HepG2 (cell line): Measurements from ENCODE around the gene DEFB124. TPM values are rescaled to one million over a fixed set of nuclear protein-coding genes. Genes with fewer than 3 reads are reported as not detected.
"Not testable (repeated sequence)": the region's sequence is repeated elsewhere in the genome, so short reads cannot be mapped to it uniquely, and the experiment has no call there.

ENCODE experiments used
- ADNP ChIP-seq: sonication (generic); formaldehyde crosslinking; IDR thresholded peaks from 2 replicates; pipeline ENCODE4 v1.4.0; 2020; ENCODE audit warnings: missing genetic modification reagents
- CEBPG ChIP-seq: IDR thresholded peaks from 2 replicates; pipeline ENCODE4 v1.6.1; 2016
- HIC2 ChIP-seq: sonication (generic); formaldehyde crosslinking; IDR thresholded peaks from 2 replicates; pipeline ENCODE4 v1.9.0; 2022; ENCODE audit warnings: low read depth, missing genetic modification reagents
- HNF4G ChIP-seq, 2 experiments: sonication (generic) in 1 of 2; formaldehyde crosslinking in 1 of 2; IDR thresholded peaks; 2 replicates each; pipeline versions ENCODE4 v1.4.0 to v1.6.1; 2011 to 2020; ENCODE audit warnings: borderline replicate concordance in 2 of 2, low read depth in 2 of 2, mild to moderate bottlenecking in 2 of 2, low read length in 1 of 2, missing genetic modification reagents in 1 of 2, moderate library complexity in 1 of 2
- JARID2 ChIP-seq: sonication (generic); formaldehyde crosslinking; IDR thresholded peaks from 2 replicates; pipeline ENCODE4 v1.8.1; 2023; ENCODE audit warnings: missing genetic modification reagents, inconsistent platforms; ENCODE audit not compliant: insufficient replicate concordance
- KDM2A ChIP-seq: sonication (generic); formaldehyde crosslinking; IDR thresholded peaks from 2 replicates; pipeline ENCODE4 v1.4.0; 2020; ENCODE audit warnings: low read depth, missing genetic modification reagents, borderline replicate concordance
- KDM3A ChIP-seq: IDR thresholded peaks from 2 replicates; pipeline ENCODE4 v1.6.1; 2018; ENCODE audit warnings: low read depth, missing compliant biosample characterization
- KDM4B ChIP-seq: sonication (generic); formaldehyde crosslinking; IDR thresholded peaks from 2 replicates; pipeline ENCODE4 v1.4.0; 2020; ENCODE audit warnings: missing genetic modification reagents
- RAD21 ChIP-seq: fragments of 450-650 bp; formaldehyde crosslinking; IDR thresholded peaks from 2 replicates; pipeline ENCODE4 v1.5.0; 2020; ENCODE audit warnings: mild to moderate bottlenecking
- RELA ChIP-seq: sonication (generic); formaldehyde crosslinking; IDR thresholded peaks from 2 replicates; pipeline ENCODE4 v1.4.0; 2020; ENCODE audit warnings: missing genetic modification reagents
- RXRA ChIP-seq: sonication (generic); formaldehyde crosslinking; IDR thresholded peaks from 2 replicates; pipeline ENCODE4 v1.5.1; 2020; ENCODE audit warnings: missing genetic modification reagents
- TARDBP ChIP-seq: sonication (generic); formaldehyde crosslinking; IDR thresholded peaks from 2 replicates; pipeline ENCODE4 v1.8.0; 2022; ENCODE audit warnings: mild to moderate bottlenecking, missing genetic modification reagents
- ZBTB42 ChIP-seq: sonication (generic); formaldehyde crosslinking; IDR thresholded peaks from 2 replicates; pipeline ENCODE4 v1.5.0; 2020; ENCODE audit warnings: mild to moderate bottlenecking, missing genetic modification reagents
- ZIK1 ChIP-seq: sonication (generic); formaldehyde crosslinking; IDR thresholded peaks from 2 replicates; pipeline ENCODE4 v1.5.0; 2020; ENCODE audit warnings: mild to moderate bottlenecking, low read depth, missing genetic modification reagents, borderline replicate concordance
- ZMYM4 ChIP-seq: sonication (generic); formaldehyde crosslinking; IDR thresholded peaks from 2 replicates; pipeline ENCODE4 v1.8.1; 2023; ENCODE audit warnings: mild to moderate bottlenecking, missing genetic modification reagents
- ZNF331 ChIP-seq: sonication (generic); formaldehyde crosslinking; IDR thresholded peaks from 2 replicates; pipeline ENCODE4 v1.4.0; 2020; ENCODE audit warnings: missing genetic modification reagents
- ZNF614 ChIP-seq: IDR thresholded peaks from 2 replicates; pipeline ENCODE4 v1.6.1; 2018; ENCODE audit warnings: missing biosample characterization, missing genetic modification reagents, inconsistent platforms, borderline replicate concordance
- ZNF749 ChIP-seq: sonication (generic); formaldehyde crosslinking; IDR thresholded peaks from 2 replicates; pipeline ENCODE4 v1.8.0; 2022; ENCODE audit warnings: mild to moderate bottlenecking, missing genetic modification reagents, moderate library complexity, borderline replicate concordance
- ZNF891 ChIP-seq: sonication (generic); formaldehyde crosslinking; IDR thresholded peaks from 2 replicates; pipeline ENCODE4 v1.5.0; 2020; ENCODE audit warnings: mild to moderate bottlenecking, missing genetic modification reagents
- polyA plus RNA-seq, 8 experiments: library from polyadenylated mRNA; depleted of rRNA in 3 of 8; stranded (reverse) in 7 of 8; unstranded in 1 of 8; fragments of >200 nt; fragmentation: Illumina TruSeq in 4 of 8; extraction: Trizol in 4 of 8; gene quantifications; 2 replicates each; pipeline versions ENCODE4 v1.2.1 to v1.2.3, GENCODE V29; 2011 to 2016; ENCODE audit warnings: low read depth in 4 of 8, missing spikeins in 1 of 8, mixed read lengths in 1 of 8; ENCODE audit not compliant: insufficient read depth in 1 of 8
- total RNA-seq, 5 experiments: library from RNA; depleted of rRNA; stranded (reverse); fragments of >200 nt; fragmentation: Illumina TruSeq; extraction: Trizol; gene quantifications; 2 replicates each; pipeline ENCODE4 v1.2.3, GENCODE V29; 2016; ENCODE audit warnings: low read depth in 1 of 5
- TF ChIP-seq, protein P1 (sequence below): sonication (generic); formaldehyde crosslinking; IDR thresholded peaks from 2 replicates; pipeline ENCODE4 v1.4.0; 2020; ENCODE audit warnings: missing genetic modification reagents
- TF ChIP-seq, protein P2 (sequence below): IDR thresholded peaks from 2 replicates; pipeline ENCODE4 v1.6.1; 2016; ENCODE audit warnings: low read depth, borderline replicate concordance
- TF ChIP-seq, protein P3 (sequence below), 2 experiments: sonication (generic) in 1 of 2; formaldehyde crosslinking in 1 of 2; IDR thresholded peaks; 2 replicates each; pipeline versions ENCODE4 v1.4.0 to v1.6.1; 2018 to 2020; ENCODE audit warnings: missing genetic modification reagents in 2 of 2, borderline replicate concordance in 1 of 2, low read depth in 1 of 2, mild to moderate bottlenecking in 1 of 2, missing biosample characterization in 1 of 2

The DEFB124 gene
- total and polyA plus RNA-seq, 2 of the 13 experiments (the other 11 are each of a cell fraction or from before 2014, with no cell fraction given) = not detected

- TF ChIP-seq, protein P1, sequence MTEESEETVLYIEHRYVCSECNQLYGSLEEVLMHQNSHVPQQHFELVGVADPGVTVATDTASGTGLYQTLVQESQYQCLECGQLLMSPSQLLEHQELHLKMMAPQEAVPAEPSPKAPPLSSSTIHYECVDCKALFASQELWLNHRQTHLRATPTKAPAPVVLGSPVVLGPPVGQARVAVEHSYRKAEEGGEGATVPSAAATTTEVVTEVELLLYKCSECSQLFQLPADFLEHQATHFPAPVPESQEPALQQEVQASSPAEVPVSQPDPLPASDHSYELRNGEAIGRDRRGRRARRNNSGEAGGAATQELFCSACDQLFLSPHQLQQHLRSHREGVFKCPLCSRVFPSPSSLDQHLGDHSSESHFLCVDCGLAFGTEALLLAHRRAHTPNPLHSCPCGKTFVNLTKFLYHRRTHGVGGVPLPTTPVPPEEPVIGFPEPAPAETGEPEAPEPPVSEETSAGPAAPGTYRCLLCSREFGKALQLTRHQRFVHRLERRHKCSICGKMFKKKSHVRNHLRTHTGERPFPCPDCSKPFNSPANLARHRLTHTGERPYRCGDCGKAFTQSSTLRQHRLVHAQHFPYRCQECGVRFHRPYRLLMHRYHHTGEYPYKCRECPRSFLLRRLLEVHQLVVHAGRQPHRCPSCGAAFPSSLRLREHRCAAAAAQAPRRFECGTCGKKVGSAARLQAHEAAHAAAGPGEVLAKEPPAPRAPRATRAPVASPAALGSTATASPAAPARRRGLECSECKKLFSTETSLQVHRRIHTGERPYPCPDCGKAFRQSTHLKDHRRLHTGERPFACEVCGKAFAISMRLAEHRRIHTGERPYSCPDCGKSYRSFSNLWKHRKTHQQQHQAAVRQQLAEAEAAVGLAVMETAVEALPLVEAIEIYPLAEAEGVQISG (CRISPR knock-in tag) = peak; percentile 57
- not testable (repeated sequence) for TF ChIP-seq HNF4G (IDR thresholded peaks at IDR 0.05; ENCODE audit: borderline replicate concordance, low read depth, low read length)
- 0 out of 2 replicates have a peak, but pooled peaks have one; percentile 50 for TF ChIP-seq HNF4G (CRISPR knock-in tag; IDR thresholded peaks at IDR 0.05; ENCODE audit: borderline replicate concordance, low read depth)
- 0 out of 2 replicates have a peak, but pooled peaks have one; percentile 24 for TF ChIP-seq ZNF749 (CRISPR knock-in tag)
- TF ChIP-seq, protein P2, sequence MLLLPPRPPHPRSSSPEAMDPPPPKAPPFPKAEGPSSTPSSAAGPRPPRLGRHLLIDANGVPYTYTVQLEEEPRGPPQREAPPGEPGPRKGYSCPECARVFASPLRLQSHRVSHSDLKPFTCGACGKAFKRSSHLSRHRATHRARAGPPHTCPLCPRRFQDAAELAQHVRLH (CRISPR knock-in tag) = peak; percentile 92; the same call in 1 of the 2 replicates
- peak; percentile 95 for TF ChIP-seq ADNP (CRISPR knock-in tag)
- peak; percentile 89; the same call in 1 of the 2 replicates for TF ChIP-seq ZNF891
- TF ChIP-seq RXRA = peak; percentile 49; the same call in 1 of the 2 replicates
- peak; percentile 82; the same call in 1 of the 2 replicates for TF ChIP-seq KDM4B (CRISPR knock-in tag)
- 0 out of 2 replicates have a peak, but pooled peaks have one; percentile 46 for TF ChIP-seq CEBPG (CRISPR knock-in tag)
- 0 out of 2 replicates have a peak, but pooled peaks have one; percentile 25 for TF ChIP-seq HIC2
- TF ChIP-seq JARID2 = peak; percentile 95
- TF ChIP-seq, protein P3, sequence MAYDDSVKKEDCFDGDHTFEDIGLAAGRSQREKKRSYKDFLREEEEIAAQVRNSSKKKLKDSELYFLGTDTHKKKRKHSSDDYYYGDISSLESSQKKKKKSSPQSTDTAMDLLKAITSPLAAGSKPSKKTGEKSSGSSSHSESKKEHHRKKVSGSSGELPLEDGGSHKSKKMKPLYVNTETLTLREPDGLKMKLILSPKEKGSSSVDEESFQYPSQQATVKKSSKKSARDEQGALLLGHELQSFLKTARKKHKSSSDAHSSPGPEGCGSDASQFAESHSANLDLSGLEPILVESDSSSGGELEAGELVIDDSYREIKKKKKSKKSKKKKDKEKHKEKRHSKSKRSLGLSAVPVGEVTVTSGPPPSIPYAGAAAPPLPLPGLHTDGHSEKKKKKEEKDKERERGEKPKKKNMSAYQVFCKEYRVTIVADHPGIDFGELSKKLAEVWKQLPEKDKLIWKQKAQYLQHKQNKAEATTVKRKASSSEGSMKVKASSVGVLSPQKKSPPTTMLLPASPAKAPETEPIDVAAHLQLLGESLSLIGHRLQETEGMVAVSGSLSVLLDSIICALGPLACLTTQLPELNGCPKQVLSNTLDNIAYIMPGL (CRISPR knock-in tag; IDR thresholded peaks at IDR 0.05; ENCODE audit: borderline replicate concordance in 1 of 2, low read depth in 1 of 2) = peak; percentile 80 to 90; a peak in 3 of 4 replicates
- TF ChIP-seq RAD21 (CRISPR knock-in tag) = peak; percentile 98
- TF ChIP-seq RELA (CRISPR knock-in tag) = 0 out of 2 replicates have a peak, but pooled peaks have one; percentile 67
- TF ChIP-seq KDM2A (CRISPR knock-in tag) = peak; percentile 94
- TF ChIP-seq TARDBP (CRISPR knock-in tag) = peak; percentile 61
- TF ChIP-seq ZMYM4 = peak; percentile 57; the same call in 1 of the 2 replicates
- peak; percentile 65; the same call in 1 of the 2 replicates for TF ChIP-seq ZNF614 (CRISPR knock-in tag)
- peak; percentile 89 for TF ChIP-seq ZNF331 (CRISPR knock-in tag)
- TF ChIP-seq KDM3A = peak; percentile 96
- peak; percentile 73; the same call in 1 of the 2 replicates for TF ChIP-seq ZBTB42 (CRISPR knock-in tag)
- 0 out of 2 replicates have a peak, but pooled peaks have one; percentile 57 for TF ChIP-seq ZIK1 (CRISPR knock-in tag)
Measured at GRCh38 chr20:31502884-31503673, 28.2 kb upstream of the DEFB124 start (continued).
